ENCODE results near the gene FGD4.

GRCh38 chr12:32536000-32536345, 136.6 kb downstream of the FGD4 start:
- no peak for TF ChIP-seq POLR2A (IDR thresholded peaks at IDR 0.05)
- TF ChIP-seq, protein P1, sequence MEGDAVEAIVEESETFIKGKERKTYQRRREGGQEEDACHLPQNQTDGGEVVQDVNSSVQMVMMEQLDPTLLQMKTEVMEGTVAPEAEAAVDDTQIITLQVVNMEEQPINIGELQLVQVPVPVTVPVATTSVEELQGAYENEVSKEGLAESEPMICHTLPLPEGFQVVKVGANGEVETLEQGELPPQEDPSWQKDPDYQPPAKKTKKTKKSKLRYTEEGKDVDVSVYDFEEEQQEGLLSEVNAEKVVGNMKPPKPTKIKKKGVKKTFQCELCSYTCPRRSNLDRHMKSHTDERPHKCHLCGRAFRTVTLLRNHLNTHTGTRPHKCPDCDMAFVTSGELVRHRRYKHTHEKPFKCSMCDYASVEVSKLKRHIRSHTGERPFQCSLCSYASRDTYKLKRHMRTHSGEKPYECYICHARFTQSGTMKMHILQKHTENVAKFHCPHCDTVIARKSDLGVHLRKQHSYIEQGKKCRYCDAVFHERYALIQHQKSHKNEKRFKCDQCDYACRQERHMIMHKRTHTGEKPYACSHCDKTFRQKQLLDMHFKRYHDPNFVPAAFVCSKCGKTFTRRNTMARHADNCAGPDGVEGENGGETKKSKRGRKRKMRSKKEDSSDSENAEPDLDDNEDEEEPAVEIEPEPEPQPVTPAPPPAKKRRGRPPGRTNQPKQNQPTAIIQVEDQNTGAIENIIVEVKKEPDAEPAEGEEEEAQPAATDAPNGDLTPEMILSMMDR (IDR thresholded peaks at IDR 0.05), result no peak
